Ovary (tissue), 9 donors: ENCODE measurements around the gene NAXD. TPM values are rescaled to one million over a fixed set of nuclear protein-coding genes. Genes with fewer than 3 reads are reported as not detected.

ENCODE experiments used
- DNase-seq, 5 donors: peaks; one replicate each; pipeline ENCODE4 v3.0.0-alpha.2; 2019 to 2020
- H3K27ac ChIP-seq, 2 donors: fragments of 200-600 bp; one replicate each; pipeline versions ENCODE4 v1.5.1 to v1.8.0; 2019 to 2022
- H3K27me3 ChIP-seq: fragments of 200-600 bp; one replicate; pipeline ENCODE4 v1.8.0; 2022
- H3K36me3 ChIP-seq: fragments of 200-600 bp; sonication (generic); one replicate; pipeline ENCODE4 v1.5.1; 2019
- H3K4me1 ChIP-seq: one replicate; pipeline ENCODE4 v1.8.1; 2013; ENCODE audit warnings: mild to moderate bottlenecking, moderate library complexity; ENCODE audit not compliant: insufficient read depth
- H3K4me3 ChIP-seq: fragments of 200-600 bp; sonication (generic); one replicate; pipeline ENCODE4 v1.5.1; 2017
- H3K9me3 ChIP-seq, 2 donors: fragments of 200-600 bp in 1 of 2; sonication (generic) in 1 of 2; one replicate each; pipeline versions ENCODE4 v1.5.1 to v1.8.1; 2013 to 2019; ENCODE audit warnings: mild to moderate bottlenecking in 1 of 2, moderate library complexity in 1 of 2
- CTCF ChIP-seq, 3 donors: fragments of 450-650 bp in 2 of 3; fragments of 200-600 bp in 1 of 3; IDR thresholded peaks; one replicate each; pipeline versions ENCODE4 v1.5.1 to v1.8.0; 2016 to 2022; ENCODE audit warnings: antibody characterized with exemption in 3 of 3, mild to moderate bottlenecking in 1 of 3
- EP300 ChIP-seq: sonication (generic); formaldehyde crosslinking; IDR thresholded peaks from one replicate; pipeline ENCODE4 v1.6.1; 2017; ENCODE audit warnings: antibody characterized with exemption
- POLR2A ChIP-seq: fragments of 450-650 bp; IDR thresholded peaks from one replicate; pipeline ENCODE4 v1.6.1; 2017; ENCODE audit warnings: antibody characterized with exemption, mild to moderate bottlenecking, moderate library complexity
- WGBS, 3 donors: extraction: QIAGEN DNeasy Blood & Tissue Kit in 1 of 3; methylation state at CpG; one replicate each; pipeline versions ENCODE4 v1.1.5 to v1.1.7; 2013 to 2017; 5-methylcytosine and 5-hydroxymethylcytosine counted together
- intact Hi-C, 4 donors: fragments of 100-400 bp; cut with DNase I; formaldehyde crosslinking; loops; one replicate each; pipeline versions ENCODE4 v1.11.0 to v1.15.1; 2022 to 2023
- polyA plus RNA-seq, 2 donors: library from polyadenylated mRNA; stranded (reverse); fragments of 200-250 nt in 1 of 2; fragments of 350-450 nt in 1 of 2; fragmentation: Illumina TruSeq in 1 of 2; extraction: RNeasy Lipid Tissue Mini Kit (QIAGEN cat#74804) in 1 of 2; gene quantifications; one replicate each; pipeline ENCODE4 v1.2.3, GENCODE V29; 2013 to 2014
- total RNA-seq, 7 donors: library from RNA; depleted of rRNA in 2 of 7; stranded (reverse); fragments of >200 nt in 2 of 7; fragmentation: NEBNext Ultra II Directional in 3 of 7; extraction: Animal tissue kit (Norgen Biotek cat#: 25700) in 3 of 7; gene quantifications; one replicate each; pipeline versions ENCODE4 v1.1.0 to v1.2.4, GENCODE V29; 2016 to 2023
- donor health status: DM: no; HTN: no; CAD: no; lungs with moderate emphysema.
- donor health status: DM: no; HTN: no; CAD: no.
- donor health status: Bipolar disorder and iron deficiency.
- donor health status: DM: yes; HTN: yes; CAD: no.
- donor health status: DM: no; HTN: no; CAD: no.
- donor health status: DM: yes; HTN: yes; CAD: no.

NAXD gene
- total and polyA plus RNA-seq, 9 donors: 28.4 to 67.1 (median 48.5) TPM

GRCh38 chr13:110676595-110677587 lies 61.5 kb downstream of the NAXD start:
- WGBS, 3 donors: 88 to 94% (median 91%) methylated on average over 25 to 28 of the region's 28 CpGs
- TF ChIP-seq POLR2A: no peak
- TF ChIP-seq EP300: no peak
- no peaks in the 10 kb centered on the region for H3K36me3 ChIP-seq
- no peaks in the 10 kb centered on the region for H3K27me3 ChIP-seq
- no peak overlapping the region for H3K27ac ChIP-seq
- no peaks in the 10 kb centered on the region for H3K4me1 ChIP-seq
- H3K4me3 ChIP-seq: no peak overlapping the region
- intact Hi-C loops: no loop called here
- no peaks in the 10 kb centered on the region for H3K9me3 ChIP-seq
- DNase-seq: no peak

GRCh38 chr13:110677731-110678545 lies 62.6 kb downstream of the NAXD start:
- 86 to 92% (median 91%) methylated on average over 28 of the region's 28 CpGs for WGBS, 3 donors
- Histone ChIP-seq H3K9me3 (no peaks in the 10 kb centered on the region), H3K27me3 (no peaks in the 10 kb centered on the region), H3K4me1 (no peaks in the 10 kb centered on the region), H3K27ac (no peak overlapping the region), H3K36me3 (no peaks in the 10 kb centered on the region), H3K4me3 (no peak overlapping the region)
- no peak for DNase-seq
- intact Hi-C loops: no loop called here
- TF ChIP-seq EP300 (no peak), POLR2A (no peak), CTCF (IDR thresholded peaks at IDR 0.05) (no peak)

GRCh38 chr13:110680852-110681251 lies 65.5 kb downstream of the NAXD start:
- TF ChIP-seq CTCF (IDR thresholded peaks at IDR 0.05) (no peak), POLR2A (no peak), EP300 (no peak)
- H3K9me3 ChIP-seq: no peaks in the 10 kb centered on the region
- H3K27ac ChIP-seq: no peak overlapping the region
- no peak for DNase-seq
- H3K27me3 ChIP-seq: no peaks in the 10 kb centered on the region
- no peak overlapping the region for H3K4me3 ChIP-seq
- 85 to 91% (median 89%) methylated on average over 7 of the region's 7 CpGs for WGBS, 3 donors
- peaks cover 10% of the 10 kb centered on the region for H3K4me1 ChIP-seq
- no peaks in the 10 kb centered on the region for H3K36me3 ChIP-seq
- intact Hi-C loops: no loop called here

GRCh38 chr13:110681868-110682550 lies 66.7 kb downstream of the NAXD start:
- peaks cover 10% of the 10 kb centered on the region for H3K4me1 ChIP-seq
- H3K27me3 ChIP-seq: no peaks in the 10 kb centered on the region
- H3K9me3 ChIP-seq: no peaks in the 10 kb centered on the region
- DNase-seq: no peak
- H3K4me3 ChIP-seq: no peak overlapping the region
- H3K27ac ChIP-seq: no peak overlapping the region
- TF ChIP-seq EP300: no peak
- TF ChIP-seq CTCF (IDR thresholded peaks at IDR 0.05): no peak
- TF ChIP-seq POLR2A: no peak
- intact Hi-C loops: no loop called here
- H3K36me3 ChIP-seq: no peaks in the 10 kb centered on the region
- 85 to 88% (median 85%) methylated on average over 15 of the region's 15 CpGs for WGBS, 3 donors
